Renal cortex interstitium (tissue), 11 donors: Measurements from ENCODE around the gene ORC6. TPM values are rescaled to one million over a fixed set of nuclear protein-coding genes. Genes with fewer than 3 reads are reported as not detected.

Experiments
- DNase-seq, 11 donors: peaks; one replicate each; pipeline ENCODE4 v3.0.0-alpha.2; 2013; ENCODE audit warnings: low read depth in 9 of 11, low spot score in 4 of 11; ENCODE audit errors: extremely low read depth in 1 of 11
- polyA plus RNA-seq, 3 donors: library from polyadenylated mRNA; unstranded; fragments of 120-200 nt; gene quantifications; one replicate each; pipeline ENCODE4 v1.2.1, GENCODE V29; 2013; ENCODE audit not compliant: insufficient read length in 3 of 3

ORC6 gene
- polyA plus RNA-seq, 3 donors = 20.3 to 32.5 (median 26.9) TPM

DNA sequence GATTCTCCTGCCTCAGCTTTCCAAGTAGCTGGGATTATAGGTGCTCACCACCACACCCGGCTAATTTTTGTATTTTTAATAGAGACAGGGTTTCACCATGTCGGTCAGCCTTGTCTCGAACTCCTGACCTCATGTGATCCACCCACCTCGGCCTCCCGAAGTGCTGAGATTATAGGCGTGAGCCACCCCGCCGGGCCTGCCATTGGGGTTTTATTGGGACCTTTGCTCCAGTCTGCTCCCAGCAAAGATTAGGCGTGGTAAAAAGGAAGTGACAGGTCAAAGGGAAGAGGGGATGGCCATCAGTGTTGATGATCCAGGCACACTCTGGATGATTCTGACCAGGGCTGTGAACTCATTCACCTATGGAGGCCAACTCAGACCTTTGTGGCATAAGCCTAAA is 38.2 kb downstream of the ORC6 start:
- no peak for DNase-seq

DNA sequence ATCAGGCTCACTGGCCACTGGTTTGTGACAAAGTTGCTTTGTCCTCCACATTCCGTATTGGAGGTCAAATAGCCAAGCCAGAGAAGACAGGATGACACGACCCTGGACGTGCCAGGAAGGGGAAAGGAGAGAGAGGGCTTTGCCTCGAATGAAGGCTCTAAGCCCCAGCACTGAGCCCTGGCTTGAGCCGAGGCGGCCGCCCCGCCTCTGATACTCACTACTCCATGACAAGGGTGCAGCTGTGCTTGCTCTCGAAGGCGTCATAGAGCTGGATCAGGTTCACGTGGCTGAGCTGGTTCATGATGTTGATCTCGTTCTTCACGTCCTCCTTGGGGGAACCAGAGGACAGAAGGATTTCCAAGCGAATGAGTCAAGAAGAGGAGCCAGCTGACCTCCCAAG is 39.3 kb downstream of the ORC6 start:
- no peak for DNase-seq

DNA sequence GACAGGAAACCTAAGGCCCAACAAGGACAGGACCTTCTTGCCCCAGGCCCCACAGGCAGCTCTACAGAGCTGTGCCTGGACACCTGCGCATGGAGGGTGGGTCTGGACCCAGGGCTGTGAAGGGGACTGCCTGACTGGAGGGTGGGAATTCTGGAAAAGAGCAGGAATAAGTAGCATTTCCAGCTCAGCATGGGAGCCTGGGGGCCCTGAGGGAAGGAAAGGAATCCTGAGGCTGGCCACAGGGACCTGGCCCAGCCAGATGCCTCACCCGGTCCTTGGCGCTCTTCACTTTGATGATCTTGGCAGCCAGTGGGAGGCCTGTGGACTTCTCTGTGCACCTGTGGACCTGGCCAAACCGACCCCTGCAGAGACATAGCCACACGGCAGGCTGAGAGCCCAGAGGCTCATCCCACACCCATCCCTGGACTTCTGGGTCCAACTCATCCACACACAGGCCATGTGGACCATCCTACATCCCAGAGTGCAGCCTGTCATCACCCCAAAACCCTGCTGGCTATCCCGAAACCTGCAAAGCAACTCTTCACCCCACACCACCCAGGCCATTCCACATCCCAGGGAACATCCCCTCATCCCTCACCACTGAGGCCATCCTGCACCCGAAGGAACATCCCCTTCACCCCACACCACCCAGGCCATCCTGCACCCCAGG is 40.0 kb downstream of the ORC6 start:
- no peak for DNase-seq

DNA sequence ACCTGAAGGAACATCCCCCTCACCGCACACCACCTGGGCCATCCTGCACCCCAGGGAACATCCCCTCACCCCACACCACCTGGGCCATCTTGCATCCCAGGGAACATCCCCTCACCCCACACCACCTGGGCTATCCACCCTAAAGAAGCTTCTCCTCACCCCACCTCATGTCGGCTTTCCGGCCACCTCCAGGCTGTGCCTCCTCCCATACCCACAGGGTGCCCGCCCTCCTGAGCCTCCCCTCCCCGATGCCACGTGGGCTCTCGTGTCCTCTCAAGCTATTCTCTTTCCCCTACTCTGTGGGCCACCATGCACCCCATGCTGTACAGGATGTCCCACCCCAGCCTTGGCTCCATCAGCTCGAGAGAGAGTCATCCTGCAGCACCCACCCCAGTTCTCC is 40.7 kb downstream of the ORC6 start:
- no peak for DNase-seq

DNA sequence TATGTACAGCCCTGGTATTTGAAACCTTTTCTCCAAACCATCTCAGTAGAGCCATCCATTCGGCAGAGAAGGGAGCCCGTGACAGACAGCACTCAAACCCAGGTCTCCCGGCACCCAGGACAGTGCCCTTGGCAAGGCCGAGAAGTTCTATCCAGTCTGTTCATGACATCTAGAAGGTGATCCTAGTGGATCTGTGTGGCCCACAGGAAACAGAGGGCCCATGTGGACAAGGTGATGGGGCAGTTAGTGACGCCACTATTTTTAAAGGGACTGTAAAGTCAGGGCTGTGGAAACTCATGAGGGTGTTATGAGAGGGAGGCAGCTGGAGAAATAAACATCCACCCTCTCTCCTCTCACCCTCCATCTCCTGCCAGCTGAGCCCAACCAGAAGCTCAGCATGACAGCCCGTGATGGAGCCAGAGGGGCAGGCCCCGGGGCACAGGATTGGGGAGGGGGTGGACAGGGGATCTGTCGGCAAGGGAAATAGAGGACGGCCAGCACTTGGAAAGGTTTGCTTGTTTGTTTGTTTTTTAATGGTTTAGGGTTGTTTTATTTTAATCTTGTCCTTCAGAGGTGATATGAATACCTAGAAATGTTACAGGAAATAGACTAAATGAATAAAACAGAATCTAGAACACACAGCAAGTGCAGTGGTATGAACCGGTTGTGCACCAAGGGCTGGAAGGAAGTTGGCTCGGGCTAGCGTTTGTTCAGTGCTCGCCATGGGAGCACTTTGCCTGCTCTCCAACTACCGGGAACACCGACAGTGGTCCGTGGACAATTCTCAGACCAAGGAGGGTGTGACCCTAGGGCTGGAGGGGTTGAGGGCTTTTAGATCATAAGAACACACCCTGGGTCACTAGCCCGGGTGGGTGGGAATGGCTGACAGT is 41.6 kb downstream of the ORC6 start:
- DNase-seq = no peak

DNA sequence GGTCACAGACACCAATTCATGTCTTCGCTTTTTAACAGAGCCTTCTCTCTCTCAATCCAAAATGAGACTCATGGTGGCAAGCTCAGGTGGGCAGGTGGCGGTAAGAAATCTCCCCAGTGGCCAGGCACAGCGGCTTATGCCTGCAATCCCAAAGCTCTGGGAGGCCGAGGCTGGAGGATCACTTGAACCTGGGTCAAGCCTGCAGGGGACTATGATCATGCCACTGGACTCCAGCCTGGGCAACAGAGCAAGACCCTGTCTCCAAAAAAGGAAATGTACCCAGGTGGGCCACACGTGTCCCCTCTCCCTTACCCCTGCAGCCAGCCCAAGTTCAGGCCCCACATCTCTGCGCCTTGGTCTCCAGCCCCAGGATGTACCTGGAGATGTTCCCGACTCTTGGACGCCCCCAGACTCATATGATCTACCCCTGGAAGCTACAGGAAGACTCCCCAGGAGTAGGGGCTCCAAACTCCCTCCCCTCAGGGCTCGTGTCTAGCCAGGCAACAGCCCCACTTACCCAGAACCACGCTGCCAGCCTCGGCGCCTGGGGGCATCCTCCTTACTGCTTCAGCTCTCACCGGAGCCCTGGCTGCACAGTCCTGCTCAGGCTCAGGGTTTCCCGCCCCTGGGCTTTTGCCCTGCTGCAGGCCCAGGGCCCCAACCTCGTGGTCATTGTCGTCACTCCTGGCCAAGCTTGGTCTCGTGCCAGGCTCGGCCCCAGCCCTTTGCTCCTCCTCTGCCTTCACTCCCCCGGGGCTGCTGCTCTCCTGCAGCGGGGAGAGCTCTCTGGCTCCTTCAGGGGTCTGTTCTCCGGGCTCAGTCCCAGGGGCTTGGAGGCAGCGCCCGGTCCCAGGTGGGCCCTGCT is 42.5 kb downstream of the ORC6 start:
- DNase-seq = peak in 1 of 11 donors; percentile 20

DNA sequence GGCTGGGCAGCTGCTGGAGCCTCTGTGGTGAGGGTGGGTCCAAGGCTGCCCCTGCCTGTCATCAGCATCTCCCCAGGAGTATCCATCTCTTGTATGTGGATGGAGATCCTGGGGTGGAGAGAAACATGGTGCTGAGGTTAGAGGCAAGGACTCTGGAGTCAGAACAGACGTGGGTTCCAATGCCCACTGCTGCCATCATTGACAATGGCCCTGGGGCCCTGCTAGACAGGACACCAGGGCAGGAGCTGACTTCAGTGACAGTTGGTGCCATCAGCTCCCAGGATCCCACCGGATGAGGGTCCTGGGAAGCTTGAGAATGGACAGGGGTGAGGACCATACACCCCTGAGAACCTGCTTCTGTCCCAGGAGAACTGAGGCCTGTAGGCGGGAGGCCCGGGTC is 43.1 kb downstream of the ORC6 start:
- no peak for DNase-seq

DNA sequence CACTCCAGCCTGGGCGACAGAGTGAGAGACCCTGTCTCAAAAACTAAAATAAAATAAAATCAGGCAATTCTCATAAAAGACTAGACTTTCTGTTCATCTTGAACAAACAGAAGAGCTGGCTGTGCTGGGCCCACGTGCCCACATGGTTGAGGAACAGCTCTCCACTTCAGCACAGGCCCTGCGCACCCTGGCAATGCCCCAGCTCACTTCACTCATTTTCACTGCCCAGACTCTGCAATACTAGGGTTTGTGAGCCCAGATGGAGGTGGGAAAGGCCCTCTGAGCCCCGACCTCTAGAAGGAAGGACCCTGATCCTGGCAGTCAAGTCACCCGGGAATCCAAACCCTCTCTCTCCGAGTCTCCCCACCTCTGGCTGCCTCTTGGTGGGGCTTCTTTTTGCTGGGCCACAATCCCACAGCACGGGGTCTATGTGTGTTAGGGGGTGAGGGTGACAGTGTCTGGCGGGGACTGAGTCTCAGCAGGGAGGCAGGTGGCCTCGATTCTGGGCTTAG is 43.9 kb downstream of the ORC6 start:
- DNase-seq = no peak

DNA sequence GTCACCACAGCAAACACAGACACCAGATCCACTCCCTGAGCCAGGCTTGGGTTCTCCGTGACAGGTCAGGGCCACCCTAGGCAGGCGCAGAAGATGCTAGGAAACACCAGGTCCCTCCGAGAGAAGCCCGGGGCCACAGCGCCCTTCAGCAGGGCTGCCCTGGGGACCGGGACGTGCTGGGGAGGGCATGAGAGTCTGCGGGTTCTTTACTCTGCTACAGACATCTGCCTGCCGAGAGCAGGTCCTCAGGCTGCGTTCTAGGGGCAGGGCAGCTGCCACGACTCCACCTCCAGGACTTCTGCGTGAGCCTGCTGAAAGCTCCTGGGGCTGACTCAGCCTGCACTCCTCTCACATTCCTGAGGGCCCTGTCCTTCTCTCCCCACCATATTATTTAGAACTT is 47.2 kb downstream of the ORC6 start:
- no peak for DNase-seq

DNA sequence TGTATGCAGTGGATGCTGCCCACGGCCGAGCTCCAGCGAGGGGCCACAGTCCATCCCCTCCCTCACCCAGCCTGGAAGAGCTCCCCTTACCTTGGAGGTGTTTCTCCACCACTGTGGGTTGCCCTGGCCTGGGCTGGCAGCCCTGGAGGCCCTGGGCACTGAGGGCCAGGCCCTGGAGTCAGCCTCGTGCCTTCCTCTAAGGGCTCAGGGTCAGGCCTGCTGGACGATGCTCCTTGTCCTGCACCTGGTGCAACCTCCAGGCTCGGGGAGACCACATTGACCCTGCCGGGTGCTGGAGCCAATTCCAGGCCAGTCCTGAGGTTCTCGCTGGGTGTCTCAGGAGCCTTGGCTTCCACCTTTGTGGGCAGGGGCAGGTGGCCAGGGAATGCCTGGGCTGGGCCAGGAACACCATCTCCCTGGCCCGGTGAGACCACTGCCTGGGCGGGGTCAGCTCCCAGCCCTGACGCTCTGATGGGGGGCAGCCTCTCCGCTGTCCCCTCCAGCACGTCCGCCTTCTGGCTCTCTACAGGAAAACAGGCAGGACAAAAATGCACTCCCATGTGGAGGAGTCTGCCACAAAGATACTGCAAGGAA is 48.3 kb downstream of the ORC6 start:
- DNase-seq = no peak

DNA sequence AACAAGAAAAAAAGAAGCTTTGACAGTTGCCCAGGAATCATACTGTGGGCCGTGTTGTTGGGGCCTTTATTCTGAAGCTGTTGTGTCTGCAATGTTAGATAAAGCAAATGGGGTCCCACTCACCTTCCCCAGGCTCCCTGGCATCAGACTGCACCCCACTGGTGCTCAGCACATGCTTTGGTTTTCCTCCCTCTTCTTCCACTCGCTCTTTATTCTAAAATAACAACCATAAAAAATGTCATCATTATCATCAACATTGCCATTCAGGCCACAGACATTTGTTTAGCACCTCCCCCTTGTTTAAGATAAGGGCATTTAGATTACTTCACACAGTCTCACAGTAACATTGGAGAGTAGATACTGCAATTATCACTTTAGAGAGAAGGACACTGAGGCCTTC is 50.5 kb downstream of the ORC6 start:
- DNase-seq = no peak

DNA sequence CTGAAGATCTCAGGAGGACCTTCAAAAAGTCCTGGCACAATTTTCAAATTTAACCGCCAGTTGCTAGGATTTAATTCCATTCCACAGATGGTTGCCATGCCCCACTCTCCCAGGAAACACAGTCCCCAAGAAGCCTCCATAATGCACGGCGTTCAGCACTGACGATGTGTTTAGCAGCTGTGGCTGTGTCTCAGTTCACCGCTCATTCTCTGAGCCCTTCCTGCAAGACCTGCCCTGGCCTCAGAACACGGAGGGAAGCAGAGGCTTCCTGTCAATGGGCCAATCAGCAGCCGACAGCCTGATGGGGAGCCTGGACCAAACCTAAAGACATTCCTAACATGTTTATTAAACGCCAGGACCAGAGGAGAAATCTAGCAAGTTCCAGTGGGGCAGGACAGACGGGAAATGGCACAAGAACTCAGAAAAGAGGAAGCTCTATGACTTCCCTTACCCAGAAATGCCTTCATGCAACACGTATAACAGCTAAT is 53.8 kb downstream of the ORC6 start:
- DNase-seq = no peak

DNA sequence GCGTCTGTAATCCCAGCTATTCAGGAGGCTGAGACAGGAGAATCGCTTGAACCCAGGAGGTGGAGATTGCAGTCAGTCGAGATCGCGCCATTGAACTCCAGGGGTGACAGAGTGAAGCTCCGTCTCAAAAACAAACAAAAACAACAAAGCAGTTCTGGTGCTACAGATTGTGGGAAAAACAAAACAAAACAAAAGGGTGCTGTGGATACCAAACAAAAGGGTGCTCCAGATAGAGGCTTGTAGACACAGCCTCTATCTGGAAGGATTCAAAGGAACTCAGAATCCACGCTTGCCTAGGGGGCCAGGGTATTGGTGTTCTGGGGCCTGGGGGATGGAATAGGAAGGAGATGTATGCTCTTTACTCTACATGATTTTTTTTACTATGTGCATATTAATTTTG is 56.2 kb downstream of the ORC6 start:
- DNase-seq = no peak

DNA sequence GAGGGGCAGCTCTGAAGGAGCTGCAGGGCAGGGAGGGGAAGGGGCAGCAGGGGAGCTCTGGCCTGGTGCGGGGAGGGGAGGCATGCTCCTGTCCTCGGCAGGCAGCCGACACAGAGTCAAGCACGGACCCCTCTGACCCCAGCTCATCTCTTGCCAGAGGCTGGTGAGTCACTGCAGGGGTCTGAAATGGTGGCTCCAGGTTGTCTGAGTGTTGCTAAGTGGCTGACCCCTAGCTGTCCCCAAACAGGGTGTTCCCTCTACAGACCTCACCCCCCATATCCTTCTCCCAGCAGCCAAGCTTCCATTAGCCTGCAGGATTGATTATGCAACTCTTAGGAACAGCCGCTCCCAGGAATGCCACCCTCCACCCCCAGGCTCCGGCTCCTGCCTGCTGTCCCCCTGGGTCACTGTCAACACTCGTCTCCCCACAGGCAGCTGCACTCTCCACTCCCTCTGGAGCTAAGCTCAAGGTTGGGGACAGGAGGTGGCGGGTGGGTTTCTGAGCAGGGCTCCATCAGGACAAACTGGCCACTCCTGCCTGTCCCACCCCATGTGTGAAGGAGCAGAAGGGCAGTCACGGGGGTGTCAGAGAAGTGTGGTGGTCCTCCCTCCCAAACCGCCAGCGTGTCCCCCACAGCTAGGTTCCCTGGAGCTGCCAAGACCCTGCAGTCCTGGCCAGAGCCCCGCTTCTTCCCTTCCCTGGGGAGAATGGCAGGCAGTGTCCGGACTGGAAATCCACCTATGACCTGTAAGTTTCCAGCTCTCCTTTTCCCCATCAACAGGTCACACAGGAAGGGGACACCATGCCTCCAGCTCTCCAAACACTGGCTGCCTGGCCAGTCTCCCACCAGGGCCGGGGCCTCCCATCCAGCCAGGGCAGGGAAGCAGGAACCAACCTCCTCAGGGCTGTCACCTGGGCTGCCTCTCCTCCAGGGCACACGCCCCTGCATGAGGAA is 57.6 kb downstream of the ORC6 start:
- no peak for DNase-seq
